ENCODE data around the gene FCMR. TPM values are rescaled to one million over a fixed set of nuclear protein-coding genes. Genes with fewer than 3 reads are reported as not detected.
A peak's percentile ranks its signal among the peaks of the same experiment; 100 is the strongest.

The FCMR gene
- total and polyA plus RNA-seq, 9 of the 15 experiments (the other 6 are each of a cell fraction or from before 2014, with no cell fraction given), result 0.11 to 0.82 (median 0.20) TPM; not detected in 5

DNA sequence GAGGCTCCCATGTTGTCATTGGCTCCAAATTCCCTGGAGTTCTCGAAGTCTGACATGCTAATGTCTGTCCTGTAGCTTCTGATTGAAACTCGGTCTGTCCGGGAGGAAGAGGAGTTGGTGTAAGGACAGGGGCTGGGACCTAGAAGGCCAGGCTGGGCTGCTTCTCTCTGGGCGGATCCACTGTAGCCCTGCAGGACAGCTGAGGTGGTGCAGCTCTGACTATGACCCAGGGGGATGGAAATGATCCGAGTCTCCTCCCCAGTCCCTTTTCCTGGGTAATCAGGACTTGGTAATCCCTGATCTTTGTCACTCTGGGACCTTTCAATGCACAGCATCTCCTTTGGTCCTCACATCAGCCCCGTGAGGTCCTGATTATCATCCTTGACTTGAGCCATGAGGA, 10.0 kb upstream of the FCMR start:
- peak in 2 of 4 experiments; percentile 54 to 59 for DNase-seq (ENCODE audit: extremely low read depth in 1 of 4, low spot score in 3 of 4)
- intact Hi-C loops (cut with micrococcal nuclease), result loop anchor here (5.0 kb wide), 1 partner anchor 476 kb away; no protein-coding TSS in a partner anchor
- ATAC-seq, result peak; percentile 62

More for the DNA sequence above, 10.0 kb upstream of the FCMR start:
- no peak overlapping the region for H3K4me2 ChIP-seq (ENCODE audit: insufficient read depth, low read length)
- peaks cover 9 to 10% of the 10 kb centered on the region in 2 experiments for H3K4me1 ChIP-seq (replicated peaks in 1 of 2; ENCODE audit: control insufficient read depth in 2 of 2, insufficient read depth in 2 of 2, low read length in 2 of 2)
- H4K20me1 ChIP-seq (replicated peaks; ENCODE audit: control insufficient read depth, insufficient read depth, low read length), result no peaks in the 10 kb centered on the region
- no peak overlapping the region for H3K4me3 ChIP-seq
- TF ChIP-seq, protein P1, sequence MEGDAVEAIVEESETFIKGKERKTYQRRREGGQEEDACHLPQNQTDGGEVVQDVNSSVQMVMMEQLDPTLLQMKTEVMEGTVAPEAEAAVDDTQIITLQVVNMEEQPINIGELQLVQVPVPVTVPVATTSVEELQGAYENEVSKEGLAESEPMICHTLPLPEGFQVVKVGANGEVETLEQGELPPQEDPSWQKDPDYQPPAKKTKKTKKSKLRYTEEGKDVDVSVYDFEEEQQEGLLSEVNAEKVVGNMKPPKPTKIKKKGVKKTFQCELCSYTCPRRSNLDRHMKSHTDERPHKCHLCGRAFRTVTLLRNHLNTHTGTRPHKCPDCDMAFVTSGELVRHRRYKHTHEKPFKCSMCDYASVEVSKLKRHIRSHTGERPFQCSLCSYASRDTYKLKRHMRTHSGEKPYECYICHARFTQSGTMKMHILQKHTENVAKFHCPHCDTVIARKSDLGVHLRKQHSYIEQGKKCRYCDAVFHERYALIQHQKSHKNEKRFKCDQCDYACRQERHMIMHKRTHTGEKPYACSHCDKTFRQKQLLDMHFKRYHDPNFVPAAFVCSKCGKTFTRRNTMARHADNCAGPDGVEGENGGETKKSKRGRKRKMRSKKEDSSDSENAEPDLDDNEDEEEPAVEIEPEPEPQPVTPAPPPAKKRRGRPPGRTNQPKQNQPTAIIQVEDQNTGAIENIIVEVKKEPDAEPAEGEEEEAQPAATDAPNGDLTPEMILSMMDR (IDR thresholded peaks at IDR 0.05 in 2 of 3, conservative IDR thresholded peaks at IDR 0.05 in 1 of 3; ENCODE audit: insufficient read depth in 2 of 3, low read depth in 1 of 3, low read length in 3 of 3), result peak; percentile 31 to 44 (median 31); a peak in 5 of 6 replicates
- TF ChIP-seq, protein P2, sequence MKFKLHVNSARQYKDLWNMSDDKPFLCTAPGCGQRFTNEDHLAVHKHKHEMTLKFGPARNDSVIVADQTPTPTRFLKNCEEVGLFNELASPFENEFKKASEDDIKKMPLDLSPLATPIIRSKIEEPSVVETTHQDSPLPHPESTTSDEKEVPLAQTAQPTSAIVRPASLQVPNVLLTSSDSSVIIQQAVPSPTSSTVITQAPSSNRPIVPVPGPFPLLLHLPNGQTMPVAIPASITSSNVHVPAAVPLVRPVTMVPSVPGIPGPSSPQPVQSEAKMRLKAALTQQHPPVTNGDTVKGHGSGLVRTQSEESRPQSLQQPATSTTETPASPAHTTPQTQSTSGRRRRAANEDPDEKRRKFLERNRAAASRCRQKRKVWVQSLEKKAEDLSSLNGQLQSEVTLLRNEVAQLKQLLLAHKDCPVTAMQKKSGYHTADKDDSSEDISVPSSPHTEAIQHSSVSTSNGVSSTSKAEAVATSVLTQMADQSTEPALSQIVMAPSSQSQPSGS (CRISPR knock-in tag; IDR thresholded peaks at IDR 0.05), result no peak
- TF ChIP-seq ASH1L (IDR thresholded peaks at IDR 0.05; ENCODE audit: borderline replicate concordance, low read depth, partially characterized antibody) (no peak), TBP (optimal IDR thresholded peaks at IDR 0.05; ENCODE audit: low read depth, low read length) (peak; percentile 15)
- no peaks in the 10 kb centered on the region for H3K9me3 ChIP-seq (replicated peaks; ENCODE audit: control insufficient read depth, insufficient read depth, low read depth, low read length)
- peak overlapping the region; percentile 40; the same call in 1 of the 2 replicates for H2AFZ ChIP-seq (ENCODE audit: low read depth, low read length)
- in situ Hi-C loops (cut with MboI), result loop anchor here (10.0 kb wide), 1 partner anchor 143 kb away; no protein-coding TSS in a partner anchor
- H3K9ac ChIP-seq (ENCODE audit: insufficient read depth in 1 of 2, low read depth in 2 of 2, low read length in 2 of 2), result no peak overlapping the region
- ChIA-PET POLR2A (interaction anchor here (0.8 to 1.6 kb wide), 10 partner anchors 9 to 119 kb away, joined by 3 to 6 read pairs (median 4); partner anchors contain the start of genes FCMR and YOD1), CTCF (ENCODE audit: low intra/inter-chr PET ratio) (interaction anchor here (7.6 kb wide), 1 partner anchor 50 kb away, joined by 83 read pairs; no protein-coding TSS in a partner anchor)
- H3K79me2 ChIP-seq (ENCODE audit: control insufficient read depth, insufficient read depth, low read length), result no peaks in the 10 kb centered on the region
- peak; percentile 32 for FAIRE-seq
- H3K9me1 ChIP-seq (ENCODE audit: control insufficient read depth, insufficient read depth, low read length), result no peaks in the 10 kb centered on the region
- no peaks in the 10 kb centered on the region for H3K27me3 ChIP-seq (ENCODE audit: control insufficient read depth in 2 of 2, insufficient read depth in 2 of 2, low read length in 2 of 2)
- H3K27ac ChIP-seq (ENCODE audit: extremely low read depth, low read depth, low read length), result no peak overlapping the region
- 19% methylated on average over 6 of the region's 6 CpGs for WGBS (ENCODE audit: insufficient coverage, low coverage, missing lambda C conversion rate)
- BruUV-seq (replicated peaks), result no TSS peak
- no peaks in the 10 kb centered on the region for H3K36me3 ChIP-seq (ENCODE audit: control insufficient read depth, insufficient read depth, low read length)

Data from K562 (cell line).